Prostate gland (tissue), 2 donors: Measurements from ENCODE around the gene MMRN1. TPM values are rescaled to one million over a fixed set of nuclear protein-coding genes. Genes with fewer than 3 reads are reported as not detected.
"Not testable (repeated sequence)": the region's sequence is repeated elsewhere in the genome, so short reads cannot be mapped to it uniquely, and the experiment has no call there.

Source experiments
- DNase-seq: peaks from one replicate; pipeline ENCODE4 v3.0.0-alpha.2; 2019; ENCODE audit warnings: low spot score
- H3K27ac ChIP-seq, 2 donors: fragments of 200-600 bp; sonication (generic); 2 replicates each; pipeline ENCODE4 v1.5.1; 2017 to 2019
- H3K27me3 ChIP-seq: fragments of 200-600 bp; sonication (generic); replicated peaks from 2 replicates; pipeline ENCODE4 v1.5.1; 2019; ENCODE audit not compliant: insufficient read depth
- H3K36me3 ChIP-seq, 2 donors: fragments of 200-600 bp; sonication (generic); 1 replicate in 1 of 2; 2 replicates in 1 of 2; pipeline versions ENCODE4 v1.5.1 to v1.8.1; 2017 to 2019
- H3K4me1 ChIP-seq: fragments of 200-600 bp; sonication (generic); replicated peaks from 2 replicates; pipeline ENCODE4 v1.5.1; 2019
- H3K4me3 ChIP-seq, 2 donors: fragments of 200-600 bp; sonication (generic); 2 replicates each; pipeline ENCODE4 v1.5.1; 2017 to 2019
- H3K9me3 ChIP-seq: fragments of 200-600 bp; sonication (generic); 2 replicates; pipeline ENCODE4 v1.5.1; 2017
- CTCF ChIP-seq, 4 experiments: fragments of 200-600 bp in 2 of 4; fragments of 450-650 bp in 2 of 4; sonication (generic) in 2 of 4; IDR thresholded peaks; 1 replicate in 3 of 4; 2 replicates in 1 of 4; pipeline ENCODE4 v1.5.1; 2016 to 2019; ENCODE audit warnings: antibody characterized with exemption in 4 of 4, mild to moderate bottlenecking in 2 of 4, moderate library complexity in 2 of 4
- POLR2A ChIP-seq: fragments of 450-650 bp; IDR thresholded peaks from one replicate; pipeline ENCODE4 v1.6.1; 2016; ENCODE audit warnings: antibody characterized with exemption, mild to moderate bottlenecking
- POLR2AphosphoS5 ChIP-seq: sonication (generic); formaldehyde crosslinking; IDR thresholded peaks from one replicate; pipeline ENCODE4 v1.6.1; 2017; ENCODE audit warnings: antibody characterized with exemption
- WGBS: methylation state at CpG from one replicate; pipeline ENCODE4 v1.1.5; 2018; 5-methylcytosine and 5-hydroxymethylcytosine counted together
- intact Hi-C: fragments of 100-400 bp; cut with DNase I; formaldehyde crosslinking; loops from one replicate; pipeline ENCODE4 v1.14.2; 2022
- total RNA-seq, 2 donors: library from RNA; depleted of rRNA; stranded (reverse); fragments of >200 nt; gene quantifications; one replicate each; pipeline ENCODE4 v1.1.0, GENCODE V29; 2016

The MMRN1 gene
- total RNA-seq, 2 donors from 2014 or later, result 5.9 to 10.6 TPM

- no peak for TF ChIP-seq POLR2A
- TF ChIP-seq POLR2AphosphoS5, result no peak
- no peak for TF ChIP-seq CTCF (IDR thresholded peaks at IDR 0.05)
- H3K27me3 ChIP-seq, result no peaks in the 10 kb centered on the region
- no peak overlapping the region for H3K4me3 ChIP-seq
- H3K4me1 ChIP-seq, result no peaks in the 10 kb centered on the region
- no peaks in the 10 kb centered on the region for H3K36me3 ChIP-seq
- intact Hi-C loops, result no loop called here
- H3K9me3 ChIP-seq, result no peaks in the 10 kb centered on the region
- no peak overlapping the region for H3K27ac ChIP-seq
- no peak for DNase-seq
- 89% methylated on average over 1 of the region's 1 CpG for WGBS
These were observed 5.2 kb downstream of the MMRN1 start for GRCh38 chr4:89899854-89900253.

GRCh38 chr4:89901808-89902431, 7.3 kb downstream of the MMRN1 start:
- TF ChIP-seq CTCF (IDR thresholded peaks at IDR 0.05), result peak in 2 of 4 experiments; percentile 57 to 61
- H3K4me3 ChIP-seq, intact Hi-C loops, H3K36me3 ChIP-seq, H3K4me1 ChIP-seq, H3K9me3 ChIP-seq, H3K27me3 ChIP-seq, H3K27ac ChIP-seq: not testable (repeated sequence)
- peak; percentile 36 for DNase-seq
- 15% methylated on average over 7 of the region's 7 CpGs for WGBS

- H3K36me3 ChIP-seq, result no peaks in the 10 kb centered on the region
- no peaks in the 10 kb centered on the region for H3K9me3 ChIP-seq
- no peak overlapping the region for H3K4me3 ChIP-seq
- 44% methylated on average over 3 of the region's 3 CpGs for WGBS
- no peak for DNase-seq
- no peaks in the 10 kb centered on the region for H3K27me3 ChIP-seq
- intact Hi-C loops, result no loop called here
- TF ChIP-seq POLR2AphosphoS5 (no peak), POLR2A (no peak)
- H3K4me1 ChIP-seq, result no peaks in the 10 kb centered on the region
- H3K27ac ChIP-seq, result no peak overlapping the region
These were observed 9.9 kb downstream of the MMRN1 start for GRCh38 chr4:89904524-89904923.

- H3K9me3 ChIP-seq, result no peaks in the 10 kb centered on the region
- H3K36me3 ChIP-seq, result no peaks in the 10 kb centered on the region
- TF ChIP-seq POLR2AphosphoS5 (no peak), CTCF (IDR thresholded peaks at IDR 0.05) (no peak), POLR2A (no peak)
- no peaks in the 10 kb centered on the region for H3K4me1 ChIP-seq
- intact Hi-C loops, result no loop called here
- DNase-seq, result no peak
- no peaks in the 10 kb centered on the region for H3K27me3 ChIP-seq
- no peak overlapping the region for H3K27ac ChIP-seq
- no peak overlapping the region for H3K4me3 ChIP-seq
These were observed 11.7 kb downstream of the MMRN1 start for GRCh38 chr4:89906316-89906715.

- TF ChIP-seq CTCF (IDR thresholded peaks at IDR 0.05), result no peak
- Histone ChIP-seq H3K4me1 (no peaks in the 10 kb centered on the region), H3K4me3 (no peak overlapping the region), H3K27me3 (no peaks in the 10 kb centered on the region), H3K36me3 (no peaks in the 10 kb centered on the region), H3K9me3 (no peaks in the 10 kb centered on the region), H3K27ac (no peak overlapping the region)
- WGBS, result 60% methylated on average over 1 of the region's 1 CpG
- intact Hi-C loops, result no loop called here
- no peak for DNase-seq
These were observed 12.3 kb downstream of the MMRN1 start for GRCh38 chr4:89906777-89907521.
